Parathyroid adenoma (tissue), 2 donors: ENCODE results near the gene C3orf18.

Source experiments
- H2AFZ ChIP-seq: fragments of 300-600 bp; sonication (generic); one replicate; pipeline ENCODE4 v1.7.0; 2017; ENCODE audit warnings: antibody characterized with exemption, mild to moderate bottlenecking
- H3K27ac ChIP-seq: fragments of 300-600 bp; sonication (generic); one replicate; pipeline ENCODE4 v1.7.0; 2017
- H3K27me3 ChIP-seq: fragments of 300-600 bp; sonication (generic); one replicate; pipeline ENCODE4 v1.7.0; 2017; ENCODE audit warnings: low read length; ENCODE audit not compliant: control insufficient read depth, insufficient read depth
- H3K36me3 ChIP-seq: fragments of 300-600 bp; sonication (generic); one replicate; pipeline ENCODE4 v1.7.0; 2017; ENCODE audit warnings: low read length; ENCODE audit not compliant: control insufficient read depth, insufficient read depth
- H3K4me1 ChIP-seq: fragments of 300-600 bp; sonication (generic); one replicate; pipeline ENCODE4 v1.7.0; 2017; ENCODE audit warnings: control low read depth
- H3K4me2 ChIP-seq: fragments of 300-600 bp; sonication (generic); one replicate; pipeline ENCODE4 v1.7.0; 2017; ENCODE audit warnings: low read length
- H3K4me3 ChIP-seq: fragments of 300-600 bp; sonication (generic); one replicate; pipeline ENCODE4 v1.7.0; 2017; ENCODE audit warnings: low read depth, low read length
- H3K79me2 ChIP-seq: fragments of 300-600 bp; sonication (generic); one replicate; pipeline ENCODE4 v1.7.0; 2017; ENCODE audit warnings: control low read depth
- H3K9ac ChIP-seq: fragments of 300-600 bp; sonication (generic); one replicate; pipeline ENCODE4 v1.7.0; 2017; ENCODE audit warnings: mild to moderate bottlenecking
- H3K9me3 ChIP-seq: fragments of 300-600 bp; sonication (generic); one replicate; pipeline ENCODE4 v1.7.0; 2017; ENCODE audit warnings: low read length; ENCODE audit not compliant: control insufficient read depth
- TF ChIP-seq, protein P1 (sequence below): fragments of 300-600 bp; sonication (generic); IDR thresholded peaks from one replicate; pipeline ENCODE4 v1.7.0; 2017; ENCODE audit warnings: antibody characterized with exemption, mild to moderate bottlenecking
- donor health status: primary hyperparathyroidism.

C3orf18 gene

DNA sequence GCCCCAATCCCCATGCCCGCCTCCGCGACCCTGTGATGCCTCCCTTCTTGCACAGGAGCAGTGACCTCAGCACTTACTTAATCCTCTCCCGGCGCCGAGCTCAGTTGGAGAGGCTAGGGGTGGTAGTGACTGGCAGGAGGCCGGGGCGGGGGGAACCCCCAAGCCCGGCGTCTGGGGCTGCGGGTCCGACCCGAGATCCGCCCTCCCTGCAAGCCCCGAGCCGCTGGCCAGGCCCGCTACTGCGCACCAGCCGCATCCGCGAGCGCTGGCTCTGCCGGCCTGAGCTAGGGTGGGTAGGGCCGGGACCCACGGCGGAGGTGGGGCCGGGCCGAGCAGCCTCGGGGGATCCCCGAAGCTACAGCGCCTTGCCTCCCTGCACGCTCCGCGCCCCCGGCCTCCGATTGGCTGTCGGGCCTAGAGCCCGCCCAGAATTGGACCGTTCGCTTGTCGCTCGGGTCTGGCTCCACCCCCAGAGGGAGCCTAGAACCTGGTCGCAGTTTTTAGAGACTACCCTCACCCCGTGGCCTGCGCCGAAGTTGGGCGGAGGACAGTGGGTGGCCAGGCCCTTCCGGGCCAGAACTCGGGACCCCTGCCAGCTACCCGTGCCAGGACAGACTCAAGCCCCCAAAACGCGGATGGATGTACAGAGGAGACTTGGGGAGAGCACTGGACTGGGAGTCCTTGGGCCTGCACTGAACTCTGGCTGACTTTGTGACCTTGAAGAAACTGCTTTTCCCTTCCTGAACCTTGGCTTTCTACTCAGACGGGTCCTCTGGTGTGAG is at the start of gene C3orf18:
C3orf18 (minus strand) TSS at position 362 of the 782 bp plus-strand sequence. CDS start 2,048 bp downstream, outside the sequence.
- Histone ChIP-seq H2AFZ (peak within 1 kb of the TSS; percentile 87), H3K9me3 (no peaks in the 10 kb centered on the region), H3K4me3 (peak within 1 kb of the TSS; percentile 74), H3K79me2 (no peaks in the 10 kb centered on the region), H3K4me2 (peak within 1 kb of the TSS; percentile 95), H3K27ac (peak within 1 kb of the TSS; percentile 45), H3K36me3 (no peaks in the 10 kb centered on the region), H3K4me1 (peaks cover 16% of the 10 kb centered on the region), H3K27me3 (no peaks in the 10 kb centered on the region), H3K9ac (peak within 1 kb of the TSS; percentile 54)
- TF ChIP-seq, protein P1, sequence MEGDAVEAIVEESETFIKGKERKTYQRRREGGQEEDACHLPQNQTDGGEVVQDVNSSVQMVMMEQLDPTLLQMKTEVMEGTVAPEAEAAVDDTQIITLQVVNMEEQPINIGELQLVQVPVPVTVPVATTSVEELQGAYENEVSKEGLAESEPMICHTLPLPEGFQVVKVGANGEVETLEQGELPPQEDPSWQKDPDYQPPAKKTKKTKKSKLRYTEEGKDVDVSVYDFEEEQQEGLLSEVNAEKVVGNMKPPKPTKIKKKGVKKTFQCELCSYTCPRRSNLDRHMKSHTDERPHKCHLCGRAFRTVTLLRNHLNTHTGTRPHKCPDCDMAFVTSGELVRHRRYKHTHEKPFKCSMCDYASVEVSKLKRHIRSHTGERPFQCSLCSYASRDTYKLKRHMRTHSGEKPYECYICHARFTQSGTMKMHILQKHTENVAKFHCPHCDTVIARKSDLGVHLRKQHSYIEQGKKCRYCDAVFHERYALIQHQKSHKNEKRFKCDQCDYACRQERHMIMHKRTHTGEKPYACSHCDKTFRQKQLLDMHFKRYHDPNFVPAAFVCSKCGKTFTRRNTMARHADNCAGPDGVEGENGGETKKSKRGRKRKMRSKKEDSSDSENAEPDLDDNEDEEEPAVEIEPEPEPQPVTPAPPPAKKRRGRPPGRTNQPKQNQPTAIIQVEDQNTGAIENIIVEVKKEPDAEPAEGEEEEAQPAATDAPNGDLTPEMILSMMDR = no peak

DNA sequence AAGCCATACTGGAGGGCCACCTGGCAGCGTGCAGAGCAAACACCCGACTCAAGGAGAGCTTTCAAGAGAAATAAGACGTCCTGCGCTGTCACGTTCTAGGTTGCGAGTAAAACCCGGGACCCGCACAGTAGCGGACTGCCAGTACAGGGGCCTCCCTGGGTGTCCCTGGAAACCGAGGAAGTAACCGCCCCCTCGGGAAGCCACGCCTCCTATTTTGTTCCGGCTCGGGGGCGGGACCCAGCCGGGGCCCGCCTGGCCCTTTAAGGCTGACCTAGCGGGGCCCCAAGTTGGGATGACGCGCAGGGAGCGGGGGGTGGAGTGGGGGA is 49.2 kb upstream of the C3orf18 start:
- H3K9ac ChIP-seq = peak overlapping the region; percentile 16
- no peaks in the 10 kb centered on the region for H3K27me3 ChIP-seq
- peaks cover 23% of the 10 kb centered on the region for H3K4me1 ChIP-seq
- peak overlapping the region; percentile 88 for H2AFZ ChIP-seq
- H3K27ac ChIP-seq = peak overlapping the region; percentile 91
- peak overlapping the region; percentile 60 for H3K4me3 ChIP-seq
- no peaks in the 10 kb centered on the region for H3K36me3 ChIP-seq
- peaks cover 26% of the 10 kb centered on the region for H3K79me2 ChIP-seq
- H3K4me2 ChIP-seq = peak overlapping the region; percentile 85
- TF ChIP-seq, protein P1 = no peak
- no peaks in the 10 kb centered on the region for H3K9me3 ChIP-seq

DNA sequence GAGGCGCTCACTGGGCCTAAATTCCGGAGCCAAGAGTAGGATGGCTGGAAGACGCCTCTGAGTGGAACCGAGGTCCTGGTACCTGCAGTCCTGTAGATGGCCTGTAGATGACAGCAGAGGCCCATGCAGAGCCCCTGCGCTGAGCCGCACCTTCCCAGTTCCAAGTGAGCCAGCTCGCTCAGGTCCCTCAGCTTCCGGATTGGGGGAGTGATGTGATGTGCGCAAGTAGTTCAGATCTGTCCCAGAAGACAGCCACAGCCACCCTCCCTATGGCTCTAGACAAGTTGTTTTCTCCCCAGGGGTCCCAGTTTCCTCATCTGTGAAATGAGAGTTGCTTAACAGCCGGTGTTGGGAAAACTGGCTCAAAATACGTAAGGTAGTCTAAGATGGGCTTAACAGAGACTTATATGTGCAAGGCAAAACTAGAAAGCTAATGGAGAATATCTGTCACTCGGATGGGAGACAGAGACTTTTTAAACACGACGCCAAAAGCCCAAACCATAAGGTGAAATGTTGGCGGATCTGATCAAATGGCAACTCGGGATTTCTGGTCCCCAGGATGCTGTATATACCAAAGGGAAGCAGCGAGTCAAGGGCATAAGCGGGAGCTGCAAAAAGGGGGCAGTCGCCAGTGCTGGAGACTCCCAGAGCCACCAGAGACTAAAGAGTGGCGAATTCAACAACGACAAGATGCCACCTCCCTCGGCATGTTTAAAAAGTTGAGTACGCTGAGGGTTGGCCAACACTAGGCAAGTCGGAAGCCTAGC is 48.6 kb upstream of the C3orf18 start:
- Histone ChIP-seq H3K4me2 (peak overlapping the region; percentile 85), H3K27me3 (no peaks in the 10 kb centered on the region), H3K9ac (peak overlapping the region; percentile 16), H3K4me3 (peak overlapping the region; percentile 60), H3K9me3 (no peaks in the 10 kb centered on the region), H3K79me2 (peaks cover 26% of the 10 kb centered on the region), H3K36me3 (no peaks in the 10 kb centered on the region), H3K4me1 (peaks cover 23% of the 10 kb centered on the region), H3K27ac (peak overlapping the region; percentile 91), H2AFZ (peak overlapping the region; percentile 88)
- TF ChIP-seq, protein P1 = peak; percentile 100

DNA sequence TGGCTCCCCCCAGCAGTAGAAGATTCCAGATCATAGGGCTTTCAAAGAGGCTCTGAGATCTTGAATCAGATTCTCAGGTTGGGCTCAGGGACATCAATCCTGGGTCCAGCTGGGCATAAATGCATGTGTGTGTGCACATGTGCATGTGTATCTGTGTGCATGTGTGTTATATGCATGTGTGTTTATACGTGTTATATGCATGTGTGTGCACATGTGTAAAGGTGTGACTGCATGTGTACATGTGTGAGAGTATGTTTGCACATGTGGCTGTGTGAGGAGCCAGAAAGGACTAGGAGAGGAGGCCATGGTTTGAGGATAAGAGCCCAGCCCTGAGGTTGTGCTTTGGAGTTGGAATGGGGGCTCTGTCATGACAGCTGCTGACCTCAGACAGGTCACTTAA is 47.6 kb upstream of the C3orf18 start:
- H3K9me3 ChIP-seq = no peaks in the 10 kb centered on the region
- TF ChIP-seq, protein P1 = no peak
- H3K9ac ChIP-seq = no peak overlapping the region
- H3K79me2 ChIP-seq = peaks cover 30% of the 10 kb centered on the region
- H3K36me3 ChIP-seq = no peaks in the 10 kb centered on the region
- peaks cover 30% of the 10 kb centered on the region for H3K4me1 ChIP-seq
- no peak overlapping the region for H3K4me3 ChIP-seq
- no peak overlapping the region for H3K4me2 ChIP-seq
- H3K27me3 ChIP-seq = no peaks in the 10 kb centered on the region
- H3K27ac ChIP-seq = no peak overlapping the region
- no peak overlapping the region for H2AFZ ChIP-seq
